GM10266 (cell line): Measurements from ENCODE around the gene CC2D2A.

Experiments used
- DNase-seq: peaks from one replicate; pipeline ENCODE4 v3.0.0; 2012; ENCODE audit errors: extremely low spot score
- TF ChIP-seq, protein P1 (sequence below): IDR thresholded peaks from 2 replicates; pipeline ENCODE4 v1.5.1; 2012; ENCODE audit warnings: mild to moderate bottlenecking, low read depth; ENCODE audit not compliant: control insufficient read depth, insufficient read depth; ENCODE audit errors: missing control alignments

The CC2D2A gene

DNA sequence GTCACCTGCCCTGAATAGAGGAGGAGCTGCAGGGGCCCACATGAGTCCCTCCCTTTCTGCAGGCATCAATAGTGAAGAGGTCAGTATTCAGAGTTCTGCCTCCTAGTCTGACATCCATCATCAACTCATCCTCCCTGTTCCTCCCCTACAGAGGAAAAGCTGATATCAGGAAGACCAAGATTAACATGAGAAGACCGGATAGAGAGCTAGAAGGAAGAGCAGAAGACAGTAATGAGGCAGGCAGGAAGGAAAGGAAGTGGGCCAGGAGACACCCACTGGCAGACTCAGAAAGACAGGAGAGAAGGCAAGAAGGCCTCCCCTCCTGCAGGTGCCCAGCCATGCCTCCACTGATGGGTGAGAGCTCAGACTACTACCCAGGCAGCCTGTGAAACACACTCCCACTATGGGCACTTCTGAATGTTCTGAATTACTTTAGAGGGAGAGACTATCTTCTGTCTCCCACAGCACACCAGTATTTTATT is 74.6 kb downstream of the CC2D2A start:
- no peak for DNase-seq
- TF ChIP-seq, protein P1, sequence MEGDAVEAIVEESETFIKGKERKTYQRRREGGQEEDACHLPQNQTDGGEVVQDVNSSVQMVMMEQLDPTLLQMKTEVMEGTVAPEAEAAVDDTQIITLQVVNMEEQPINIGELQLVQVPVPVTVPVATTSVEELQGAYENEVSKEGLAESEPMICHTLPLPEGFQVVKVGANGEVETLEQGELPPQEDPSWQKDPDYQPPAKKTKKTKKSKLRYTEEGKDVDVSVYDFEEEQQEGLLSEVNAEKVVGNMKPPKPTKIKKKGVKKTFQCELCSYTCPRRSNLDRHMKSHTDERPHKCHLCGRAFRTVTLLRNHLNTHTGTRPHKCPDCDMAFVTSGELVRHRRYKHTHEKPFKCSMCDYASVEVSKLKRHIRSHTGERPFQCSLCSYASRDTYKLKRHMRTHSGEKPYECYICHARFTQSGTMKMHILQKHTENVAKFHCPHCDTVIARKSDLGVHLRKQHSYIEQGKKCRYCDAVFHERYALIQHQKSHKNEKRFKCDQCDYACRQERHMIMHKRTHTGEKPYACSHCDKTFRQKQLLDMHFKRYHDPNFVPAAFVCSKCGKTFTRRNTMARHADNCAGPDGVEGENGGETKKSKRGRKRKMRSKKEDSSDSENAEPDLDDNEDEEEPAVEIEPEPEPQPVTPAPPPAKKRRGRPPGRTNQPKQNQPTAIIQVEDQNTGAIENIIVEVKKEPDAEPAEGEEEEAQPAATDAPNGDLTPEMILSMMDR: no peak

DNA sequence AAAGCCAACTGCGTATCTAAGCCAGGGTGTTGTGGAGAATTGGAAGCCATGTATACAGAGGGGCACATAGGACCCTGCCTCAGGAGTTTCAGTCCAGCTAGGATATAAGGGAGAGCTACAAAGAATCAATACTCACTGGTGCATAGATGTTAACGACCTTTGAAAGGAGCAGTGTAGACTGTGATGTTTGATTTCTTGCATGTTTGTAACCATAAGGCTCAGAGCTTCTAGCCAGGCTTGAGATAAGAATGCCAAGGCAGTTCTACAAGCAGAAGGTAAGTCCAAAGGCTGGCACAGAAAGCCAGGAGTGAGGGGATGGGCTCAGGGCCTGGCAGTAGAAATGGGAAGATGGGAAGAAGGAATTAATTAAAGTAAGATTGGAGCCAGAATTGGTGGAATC is 75.7 kb downstream of the CC2D2A start:
- TF ChIP-seq, protein P1: no peak
- DNase-seq: no peak

DNA sequence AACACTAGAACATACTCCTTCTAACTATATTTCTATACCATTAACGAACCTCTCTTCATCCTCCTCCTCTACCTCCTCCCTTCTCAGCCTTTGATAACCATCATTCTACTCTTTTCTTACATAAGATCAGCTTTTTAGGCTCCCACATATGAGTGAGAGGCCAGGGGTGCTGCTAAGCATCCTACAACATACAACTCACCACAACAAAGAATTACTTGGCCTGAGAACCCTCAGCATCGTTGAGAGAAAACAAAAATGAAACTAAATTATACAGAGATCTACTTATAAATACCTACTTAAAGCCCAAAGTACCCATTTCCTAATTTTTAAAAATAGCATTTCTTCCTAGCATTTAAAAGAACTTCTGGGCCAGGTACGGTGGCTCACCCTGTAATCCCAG is 77.7 kb downstream of the CC2D2A start:
- no peak for DNase-seq
- TF ChIP-seq, protein P1: no peak

DNA sequence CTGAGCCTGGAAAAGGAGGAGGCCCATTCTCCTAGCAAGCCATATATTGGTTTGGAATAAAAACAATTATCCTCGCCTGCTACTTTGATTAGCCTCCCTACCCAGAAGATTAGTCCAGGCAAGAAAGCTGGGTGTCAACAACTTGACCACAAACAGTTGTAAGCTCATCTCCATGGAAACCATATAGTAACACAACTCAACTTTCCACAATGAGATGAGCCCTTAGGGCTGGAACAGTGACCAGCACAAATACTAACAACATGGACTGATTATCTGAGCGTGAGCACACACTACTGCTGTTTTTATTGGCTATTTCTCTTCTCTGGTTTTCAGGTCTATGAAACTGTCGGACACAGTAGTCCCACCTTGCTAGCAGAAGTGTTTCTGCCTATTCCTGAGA is 80.8 kb downstream of the CC2D2A start:
- DNase-seq: no peak
- TF ChIP-seq, protein P1: no peak

DNA sequence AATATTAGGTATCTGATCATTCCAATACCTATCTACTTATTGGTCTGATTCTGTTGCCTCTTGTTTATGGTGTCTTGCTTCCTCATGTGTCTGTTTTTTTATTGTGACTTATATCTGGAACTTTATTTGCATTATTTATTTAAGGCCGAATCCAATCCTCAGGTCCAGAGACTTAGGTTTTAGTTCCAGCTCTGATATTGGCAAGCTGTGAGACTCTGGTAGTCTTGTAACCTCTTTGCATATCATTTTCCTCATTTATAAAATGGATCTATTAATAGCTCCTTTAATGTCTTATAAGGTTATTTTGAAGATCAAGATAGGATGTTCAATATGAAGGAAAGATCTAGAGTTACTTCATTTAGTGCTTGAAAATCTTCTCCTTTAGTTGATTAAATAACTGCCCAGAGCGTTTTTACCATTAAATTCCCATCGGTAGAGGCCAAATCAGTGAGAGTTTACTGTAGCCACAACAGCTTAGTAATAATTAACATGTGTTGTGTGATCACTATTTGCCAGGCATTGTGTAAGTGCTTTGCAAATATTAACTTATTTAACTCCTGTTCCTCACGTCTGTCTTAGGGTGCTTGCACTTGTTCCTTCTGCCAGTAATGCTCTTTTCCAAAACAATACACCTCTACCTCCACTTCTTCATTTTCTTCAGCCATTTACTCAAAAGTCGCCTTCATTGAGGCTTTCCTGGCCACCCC is 82.2 kb downstream of the CC2D2A start:
- no peak for DNase-seq
- TF ChIP-seq, protein P1: no peak

DNA sequence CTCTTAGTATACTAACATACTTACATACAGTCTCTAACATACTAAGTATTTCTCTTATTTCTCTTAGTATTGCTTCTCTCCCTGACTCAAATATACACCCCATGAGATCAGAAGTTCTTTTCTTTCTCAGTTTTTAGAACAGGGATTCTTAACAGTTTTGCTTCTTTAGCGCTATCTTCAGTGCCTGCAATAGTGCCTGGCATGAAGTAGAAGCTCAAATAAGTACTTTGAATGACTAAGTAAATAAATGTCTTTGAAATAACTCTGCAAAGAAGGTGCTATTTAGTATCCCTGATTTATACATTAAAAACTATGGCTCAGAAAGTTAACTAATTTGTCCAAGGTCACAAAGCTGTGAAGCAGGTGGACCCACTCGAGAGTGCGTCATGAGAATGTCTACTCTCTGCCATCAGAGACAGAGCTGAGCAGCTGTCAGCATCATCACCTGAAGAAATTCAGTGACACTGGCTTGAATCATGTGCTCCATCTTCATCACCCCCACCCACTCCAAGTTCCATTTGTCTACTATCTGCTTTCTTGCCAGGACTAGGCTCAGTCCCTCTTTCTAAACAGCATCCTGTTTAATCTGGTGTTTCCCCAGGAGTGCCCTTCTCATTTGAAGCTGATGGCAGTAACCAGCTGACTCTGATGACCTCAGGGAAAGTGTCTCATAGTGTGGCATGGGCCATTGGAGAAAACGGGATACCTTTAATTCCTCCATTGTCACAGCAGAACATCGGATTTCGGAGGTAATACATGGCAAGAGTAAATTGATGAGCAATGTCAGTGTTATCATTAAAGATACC is 83.1 kb downstream of the CC2D2A start:
- TF ChIP-seq, protein P1: no peak
- DNase-seq: no peak

DNA sequence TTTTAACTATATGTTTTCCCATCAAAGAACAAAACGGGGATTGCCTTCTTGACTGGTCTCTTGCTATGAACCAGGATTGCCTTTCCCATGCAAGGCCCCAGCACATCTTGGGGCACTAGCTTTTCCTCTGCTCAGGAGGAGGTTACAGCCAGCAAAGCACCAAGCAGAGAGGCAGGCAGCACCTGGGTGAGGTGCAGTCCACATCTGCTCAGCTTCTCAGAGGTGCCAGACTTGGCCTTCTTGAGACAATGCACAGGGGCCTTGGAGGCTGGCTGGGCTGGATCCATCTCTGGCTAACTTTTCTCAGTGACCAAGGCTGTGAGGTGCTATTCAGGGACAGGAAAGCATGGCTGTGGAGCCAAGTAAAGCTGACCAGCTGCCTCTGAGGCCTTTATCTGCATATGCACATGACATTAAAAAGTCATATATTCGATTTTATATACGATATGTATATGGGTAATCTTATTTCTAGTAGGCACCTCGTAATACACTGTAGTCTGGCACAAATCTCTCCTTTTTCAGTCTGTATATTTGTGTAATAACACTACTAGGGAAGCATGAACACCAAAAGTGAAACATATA is 86.9 kb downstream of the CC2D2A start:
- DNase-seq: no peak
- TF ChIP-seq, protein P1: no peak
